HG03095 (cell line): ENCODE data around the gene PLXNA4.
"Not testable (repeated sequence)": the region's sequence is repeated elsewhere in the genome, so short reads cannot be mapped to it uniquely, and the experiment has no call there.

Source experiments
- ATAC-seq: cut with Tn5 transposase; IDR thresholded peaks from one replicate; pipeline ENCODE4 v1.9.1; 2021; ENCODE audit warnings: moderate library complexity; ENCODE audit not compliant: unreplicated experiment

Gene PLXNA4

GRCh38 chr7:132187391-132187790 lies 388.9 kb downstream of the PLXNA4 start:
- no peak for ATAC-seq

- ATAC-seq, result no peak
These were observed 391.1 kb downstream of the PLXNA4 start for GRCh38 chr7:132185150-132185549.

- ATAC-seq, result no peak
These were observed 392.4 kb downstream of the PLXNA4 start for GRCh38 chr7:132183781-132184380.

- ATAC-seq, result no peak
These were observed 393.3 kb downstream of the PLXNA4 start for GRCh38 chr7:132182992-132183391.

GRCh38 chr7:132181946-132182685 lies 394.2 kb downstream of the PLXNA4 start:
- ATAC-seq, result no peak

GRCh38 chr7:132181371-132181770 lies 394.9 kb downstream of the PLXNA4 start:
- no peak for ATAC-seq

GRCh38 chr7:132180481-132180880 lies 395.8 kb downstream of the PLXNA4 start:
- ATAC-seq, result no peak

- no peak for ATAC-seq
These were observed 396.6 kb downstream of the PLXNA4 start for GRCh38 chr7:132179681-132180080.

- no peak for ATAC-seq
These were observed 397.2 kb downstream of the PLXNA4 start for GRCh38 chr7:132179080-132179430.

- not testable (repeated sequence) for ATAC-seq
These were observed 397.7 kb downstream of the PLXNA4 start for GRCh38 chr7:132178402-132179079.

GRCh38 chr7:132177708-132178401 lies 398.4 kb downstream of the PLXNA4 start:
- no peak for ATAC-seq

- no peak for ATAC-seq
These were observed 399.6 kb downstream of the PLXNA4 start for GRCh38 chr7:132176719-132177118.

GRCh38 chr7:132171130-132171576 lies 405.1 kb downstream of the PLXNA4 start:
- no peak for ATAC-seq

GRCh38 chr7:132169730-132170129 lies 406.5 kb downstream of the PLXNA4 start:
- no peak for ATAC-seq

GRCh38 chr7:132168239-132168638 lies 408.0 kb downstream of the PLXNA4 start:
- ATAC-seq, result no peak

- not testable (repeated sequence) for ATAC-seq
These were observed 410.6 kb downstream of the PLXNA4 start for GRCh38 chr7:132165695-132166094.

GRCh38 chr7:132164558-132165125 lies 411.6 kb downstream of the PLXNA4 start:
- no peak for ATAC-seq

GRCh38 chr7:132162556-132163144 lies 413.6 kb downstream of the PLXNA4 start:
- no peak for ATAC-seq

- ATAC-seq, result no peak
These were observed 414.3 kb downstream of the PLXNA4 start for GRCh38 chr7:132161976-132162375.

GRCh38 chr7:132161533-132161915 lies 414.7 kb downstream of the PLXNA4 start:
- ATAC-seq, result no peak
